ENCODE data around the gene TTC39C. TPM values are rescaled to one million over a fixed set of nuclear protein-coding genes. Genes with fewer than 3 reads are reported as not detected.

TTC39C gene
- total and polyA plus RNA-seq, 2 experiments from 2014 or later: 23.9 to 41.6 TPM

- WGBS (ENCODE audit: low lambda C conversion rate, missing lambda C conversion rate): 70% methylated on average over 5 of the region's 5 CpGs
- Histone ChIP-seq H3K4me1 (ENCODE audit: insufficient read depth) (no peaks in the 10 kb centered on the region), H3K27ac (no peak overlapping the region), H3K36me3 (replicated peaks; ENCODE audit: insufficient read depth, low read depth) (no peaks in the 10 kb centered on the region), H2AFZ (no peak overlapping the region), H3K79me2 (no peaks in the 10 kb centered on the region), H3K4me2 (no peak overlapping the region), H3K27me3 (no peaks in the 10 kb centered on the region), H3K9me3 (ENCODE audit: low read depth) (no peaks in the 10 kb centered on the region), H4K20me1 (ENCODE audit: insufficient read depth, poor library complexity, severe bottlenecking) (no peaks in the 10 kb centered on the region), H3K4me3 (no peak overlapping the region), H3K9me2 (replicated peaks; ENCODE audit: insufficient read depth) (no peaks in the 10 kb centered on the region)
- DNase-seq (ENCODE audit: low spot score): no peak
- no peak for TF ChIP-seq EZH2phosphoT487 (IDR thresholded peaks at IDR 0.05; ENCODE audit: low read depth, severe bottlenecking, unreplicated experiment)
- no peak for TF ChIP-seq EZH2 (IDR thresholded peaks at IDR 0.05; ENCODE audit: borderline replicate concordance)
- TF ChIP-seq CTCF (IDR thresholded peaks at IDR 0.05; ENCODE audit: poor library complexity): no peak
These were observed 71.5 kb downstream of the TTC39C start for GRCh38 chr18:24086082-24086481.

GRCh38 chr18:24089076-24089475 lies 74.5 kb downstream of the TTC39C start:
- H3K9me3 ChIP-seq (ENCODE audit: low read depth): no peaks in the 10 kb centered on the region
- DNase-seq (ENCODE audit: low spot score): no peak
- no peak overlapping the region for H3K27ac ChIP-seq
- TF ChIP-seq EZH2 (IDR thresholded peaks at IDR 0.05; ENCODE audit: borderline replicate concordance): no peak
- TF ChIP-seq EZH2phosphoT487 (IDR thresholded peaks at IDR 0.05; ENCODE audit: low read depth, severe bottlenecking, unreplicated experiment): no peak
- TF ChIP-seq CTCF (IDR thresholded peaks at IDR 0.05; ENCODE audit: poor library complexity): no peak
- H3K4me3 ChIP-seq: no peak overlapping the region
- H3K27me3 ChIP-seq: no peaks in the 10 kb centered on the region
- H3K79me2 ChIP-seq: no peaks in the 10 kb centered on the region
- H2AFZ ChIP-seq: no peak overlapping the region
- no peaks in the 10 kb centered on the region for H3K36me3 ChIP-seq (replicated peaks; ENCODE audit: insufficient read depth, low read depth)
- H4K20me1 ChIP-seq (ENCODE audit: insufficient read depth, poor library complexity, severe bottlenecking): no peaks in the 10 kb centered on the region
- 68% methylated on average over 4 of the region's 4 CpGs for WGBS (ENCODE audit: low lambda C conversion rate, missing lambda C conversion rate)
- H3K9me2 ChIP-seq (replicated peaks; ENCODE audit: insufficient read depth): no peaks in the 10 kb centered on the region
- no peak overlapping the region for H3K4me2 ChIP-seq
- H3K4me1 ChIP-seq (ENCODE audit: insufficient read depth): no peaks in the 10 kb centered on the region

- no peaks in the 10 kb centered on the region for H3K27me3 ChIP-seq
- H2AFZ ChIP-seq: no peak overlapping the region
- no peaks in the 10 kb centered on the region for H3K9me3 ChIP-seq (ENCODE audit: low read depth)
- H3K27ac ChIP-seq: no peak overlapping the region
- no peaks in the 10 kb centered on the region for H4K20me1 ChIP-seq (ENCODE audit: insufficient read depth, poor library complexity, severe bottlenecking)
- H3K4me2 ChIP-seq: no peak overlapping the region
- no peaks in the 10 kb centered on the region for H3K36me3 ChIP-seq (replicated peaks; ENCODE audit: insufficient read depth, low read depth)
- no peak overlapping the region for H3K4me3 ChIP-seq
- WGBS (ENCODE audit: low lambda C conversion rate, missing lambda C conversion rate): 93% methylated on average over 4 of the region's 4 CpGs
- H3K4me1 ChIP-seq (ENCODE audit: insufficient read depth): no peaks in the 10 kb centered on the region
- H3K9me2 ChIP-seq (replicated peaks; ENCODE audit: insufficient read depth): no peaks in the 10 kb centered on the region
- no peaks in the 10 kb centered on the region for H3K79me2 ChIP-seq
- DNase-seq (ENCODE audit: low spot score): no peak
- TF ChIP-seq CTCF (IDR thresholded peaks at IDR 0.05; ENCODE audit: poor library complexity) (no peak), EZH2 (IDR thresholded peaks at IDR 0.05; ENCODE audit: borderline replicate concordance) (no peak), EZH2phosphoT487 (IDR thresholded peaks at IDR 0.05; ENCODE audit: low read depth, severe bottlenecking, unreplicated experiment) (no peak)
These were observed 75.2 kb downstream of the TTC39C start for GRCh38 chr18:24089515-24090337.
